K562 (cell line): ENCODE measurements around the gene TMC6. TPM values are rescaled to one million over a fixed set of nuclear protein-coding genes. Genes with fewer than 3 reads are reported as not detected.

ENCODE experiments used
- ATAC-seq: fragments of 200-7000 bp; cut with Tn5 transposase; 3 replicates; pipeline ENCODE4 v1.9.1; 2020; ENCODE audit warnings: moderate library complexity
- BruUV-seq: library from RNA; stranded (reverse); fragments of 400-500 nt; replicated peaks from 2 replicates; lab custom pipeline; 2021; lab: Mats Ljungman, UMichigan
- CTCF ChIA-PET: fragments of 300-600 bp; formaldehyde crosslinking; extraction: SDS; loops from one replicate; lab custom pipeline; 2021; ENCODE audit warnings: low intra/inter-chr PET ratio; lab: Yijun Ruan, JAX
- POLR2A ChIA-PET: fragments of 300-600, 350-650 bp; sonication (Branson Sonifier 250); formaldehyde crosslinking; extraction: SDS; loops from one replicate; lab custom pipeline; 2021; ENCODE audit warnings: antibody characterized with exemption, inconsistent platforms; lab: Yijun Ruan, JAX
- DNase-seq, 4 experiments: peaks; one replicate each; pipeline versions ENCODE4 v3.0.0 to v3.0.0-alpha.2; 2011 to 2018; ENCODE audit warnings: low spot score in 3 of 4, mixed read lengths in 3 of 4; ENCODE audit errors: extremely low read depth in 1 of 4
- FAIRE-seq: peaks from 2 replicates; lab custom pipeline; 2011; peaks lifted over from hg19 to GRCh38; lab: Jason Lieb, UNC
- H2AFZ ChIP-seq: 2 replicates; pipeline ENCODE4 v1.6.0; 2011; ENCODE audit warnings: low read depth, low read length, control low read depth, inconsistent platforms
- H3K27ac ChIP-seq: fragments of 200-600 bp; 3 replicates; pipeline ENCODE4 v1.8.0; 2011; ENCODE audit warnings: low read depth, mild to moderate bottlenecking, control low read depth, inconsistent platforms, low read length, moderate library complexity, mixed read lengths; ENCODE audit errors: extremely low read depth
- H3K27me3 ChIP-seq, 2 experiments: fragments of 300-600 bp in 1 of 2; 2 replicates in 1 of 2; 3 replicates in 1 of 2; pipeline versions ENCODE4 v1.6.0 to v1.8.0; 2011; ENCODE audit warnings: inconsistent platforms in 2 of 2, low read length in 2 of 2, mild to moderate bottlenecking in 1 of 2, mixed read lengths in 1 of 2, moderate library complexity in 1 of 2; ENCODE audit not compliant: control insufficient read depth in 2 of 2, insufficient read depth in 2 of 2
- H3K36me3 ChIP-seq: fragments of 300-600 bp; 3 replicates; pipeline ENCODE4 v1.8.0; 2011; ENCODE audit warnings: mild to moderate bottlenecking, low read length, inconsistent platforms; ENCODE audit not compliant: control insufficient read depth, insufficient read depth
- H3K4me1 ChIP-seq, 2 experiments: fragments of 200-600 bp in 1 of 2; replicated peaks in 1 of 2; 2 replicates in 1 of 2; 3 replicates in 1 of 2; pipeline versions ENCODE4 v1.5.1 to v1.8.0; 2011; ENCODE audit warnings: inconsistent platforms in 2 of 2, low read length in 2 of 2, mild to moderate bottlenecking in 1 of 2, mixed read lengths in 1 of 2, moderate library complexity in 1 of 2; ENCODE audit not compliant: control insufficient read depth in 2 of 2, insufficient read depth in 2 of 2
- H3K4me2 ChIP-seq: 2 replicates; pipeline ENCODE4 v1.6.1; 2011; ENCODE audit warnings: low read length, control low read depth, inconsistent platforms, mixed read lengths; ENCODE audit not compliant: insufficient read depth
- H3K4me3 ChIP-seq: fragments of 200-600 bp; sonication (generic), shearing (Covaris generic); 2 replicates; pipeline ENCODE4 v1.5.1; 2016; ENCODE audit warnings: control low read depth, inconsistent platforms
- H3K79me2 ChIP-seq: fragments of 200-600 bp; 3 replicates; pipeline ENCODE4 v1.8.0; 2011; ENCODE audit warnings: low read length, inconsistent platforms; ENCODE audit not compliant: control insufficient read depth, insufficient read depth
- H3K9ac ChIP-seq, 2 experiments: 2 replicates each; pipeline versions ENCODE4 v1.6.0 to v1.6.1; 2011; ENCODE audit warnings: low read depth in 2 of 2, low read length in 2 of 2, control low read depth in 1 of 2, inconsistent platforms in 1 of 2, mild to moderate bottlenecking in 1 of 2, mixed read lengths in 1 of 2; ENCODE audit not compliant: insufficient read depth in 1 of 2
- H3K9me1 ChIP-seq: one replicate; pipeline ENCODE4 v1.6.0; 2011; ENCODE audit warnings: inconsistent platforms, mild to moderate bottlenecking, low read length, moderate library complexity; ENCODE audit not compliant: control insufficient read depth, insufficient read depth
- H3K9me3 ChIP-seq: replicated peaks from 2 replicates; pipeline ENCODE4 v1.5.1; 2011; ENCODE audit warnings: low read depth, low read length, inconsistent platforms; ENCODE audit not compliant: control insufficient read depth, insufficient read depth
- H4K20me1 ChIP-seq: replicated peaks from 2 replicates; pipeline ENCODE4 v1.6.1; 2011; ENCODE audit warnings: low read length, inconsistent platforms, mixed read lengths; ENCODE audit not compliant: control insufficient read depth, insufficient read depth
- ELF4 ChIP-seq: fragments of 450-650 bp; formaldehyde crosslinking; IDR thresholded peaks from 2 replicates; pipeline ENCODE4 v1.4.0; 2022; ENCODE audit warnings: missing genetic modification characterization
- MTF1 ChIP-seq: fragments of 250-450 bp; sonication (Bioruptor Pico); IDR thresholded peaks from 2 replicates; pipeline ENCODE4 v1.9.0; 2021; ENCODE audit warnings: moderate library complexity, mild to moderate bottlenecking, inconsistent platforms, borderline replicate concordance
- NCOA6 ChIP-seq: fragments of 450-650 bp; IDR thresholded peaks from 2 replicates; pipeline ENCODE4 v1.6.1; 2017; ENCODE audit warnings: mild to moderate bottlenecking
- ZNF57 ChIP-seq: fragments of 450-650 bp; formaldehyde crosslinking; IDR thresholded peaks from 2 replicates; pipeline ENCODE4 v1.4.0; 2020; ENCODE audit warnings: mild to moderate bottlenecking, moderate library complexity
- WGBS: fragments of 100-300 bp; shearing (Covaris generic); methylation state at CpG from one replicate; pipeline ENCODE4 v1.1.6; 2016; ENCODE audit warnings: low coverage, mixed read lengths; ENCODE audit not compliant: insufficient coverage; ENCODE audit errors: missing lambda C conversion rate; 5-methylcytosine and 5-hydroxymethylcytosine counted together
- in situ Hi-C: fragments of 300-500 bp; cut with MboI; formaldehyde crosslinking; loops from 4 replicates; pipeline ENCODE4 v1.15.0; 2018; ENCODE audit warnings: inconsistent platforms, mixed read lengths
- intact Hi-C: fragments of 100-400 bp; cut with micrococcal nuclease; formaldehyde crosslinking; loops from 2 replicates; pipeline ENCODE4 v1.14.2; 2022
- polyA plus RNA-seq, 8 experiments: library from polyadenylated mRNA; depleted of rRNA in 4 of 8; stranded (reverse) in 5 of 8; unstranded in 3 of 8; fragments of >200 nt; fragmentation: Nextera tagmentation in 2 of 8; fragmentation: Illumina TruSeq in 1 of 8; extraction: Ambion mirVana in 2 of 8; extraction: Trizol in 1 of 8; gene quantifications; 2 replicates each; pipeline versions ENCODE4 v1.2.1 to v1.2.3, GENCODE V29; 2011 to 2014; ENCODE audit warnings: inconsistent platforms in 1 of 8, missing spikeins in 1 of 8
- total RNA-seq, 7 experiments: library from RNA; depleted of rRNA in 6 of 7; stranded (reverse); fragments of >200 nt in 6 of 7; fragmentation: Illumina TruSeq in 2 of 7; extraction: Trizol in 2 of 7; gene quantifications; 2 replicates each; pipeline versions ENCODE4 v1.2.1 to v1.2.3, GENCODE V29; 2011 to 2021; ENCODE audit warnings: low replicate concordance in 1 of 7
- TF ChIP-seq, protein P1 (sequence below): fragments of 250-450 bp; sonication (Bioruptor Pico); IDR thresholded peaks from 2 replicates; pipeline ENCODE4 v1.4.0; 2020; ENCODE audit warnings: mild to moderate bottlenecking, moderate library complexity
- TF ChIP-seq, protein P2 (sequence below): fragments of 450-650 bp; IDR thresholded peaks from 2 replicates; pipeline ENCODE4 v1.6.1; 2016; ENCODE audit warnings: missing biosample characterization, missing genetic modification characterization
- TF ChIP-seq, protein P3 (sequence below): sonication (generic); formaldehyde crosslinking; IDR thresholded peaks from 2 replicates; pipeline ENCODE4 v1.5.0; 2020; ENCODE audit warnings: missing genetic modification reagents

The TMC6 gene
- total and polyA plus RNA-seq, 9 of the 15 experiments (the other 6 are each of a cell fraction or from before 2014, with no cell fraction given): 4.1 to 351 (median 66.9) TPM

DNA sequence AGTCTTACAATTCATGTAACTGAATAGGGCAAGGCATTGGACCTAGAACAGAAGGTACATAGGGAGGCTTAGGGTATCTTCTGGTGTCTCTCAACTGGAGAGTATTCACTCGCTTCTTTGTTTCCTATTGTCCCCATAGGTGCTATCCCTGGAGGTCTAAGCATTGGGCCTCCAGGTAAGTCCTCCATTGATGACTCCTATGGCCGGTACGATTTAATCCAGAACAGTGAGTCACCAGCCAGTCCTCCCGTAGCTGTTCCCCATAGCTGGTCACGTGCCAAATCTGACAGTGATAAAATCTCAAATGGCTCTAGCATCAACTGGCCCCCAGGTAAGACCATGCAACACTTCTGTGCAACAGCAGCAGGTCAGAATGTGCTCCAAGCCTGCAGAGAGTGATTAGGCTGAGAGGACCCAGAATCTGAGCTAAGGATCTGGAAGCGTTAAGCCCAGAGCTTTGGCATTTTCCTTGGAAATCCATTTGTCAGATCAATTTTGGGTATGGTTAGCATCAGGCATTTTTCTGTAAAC is 35.7 kb downstream of the TMC6 start:
- no peak for TF ChIP-seq MTF1 (CRISPR knock-in tag)
- TF ChIP-seq, protein P1, sequence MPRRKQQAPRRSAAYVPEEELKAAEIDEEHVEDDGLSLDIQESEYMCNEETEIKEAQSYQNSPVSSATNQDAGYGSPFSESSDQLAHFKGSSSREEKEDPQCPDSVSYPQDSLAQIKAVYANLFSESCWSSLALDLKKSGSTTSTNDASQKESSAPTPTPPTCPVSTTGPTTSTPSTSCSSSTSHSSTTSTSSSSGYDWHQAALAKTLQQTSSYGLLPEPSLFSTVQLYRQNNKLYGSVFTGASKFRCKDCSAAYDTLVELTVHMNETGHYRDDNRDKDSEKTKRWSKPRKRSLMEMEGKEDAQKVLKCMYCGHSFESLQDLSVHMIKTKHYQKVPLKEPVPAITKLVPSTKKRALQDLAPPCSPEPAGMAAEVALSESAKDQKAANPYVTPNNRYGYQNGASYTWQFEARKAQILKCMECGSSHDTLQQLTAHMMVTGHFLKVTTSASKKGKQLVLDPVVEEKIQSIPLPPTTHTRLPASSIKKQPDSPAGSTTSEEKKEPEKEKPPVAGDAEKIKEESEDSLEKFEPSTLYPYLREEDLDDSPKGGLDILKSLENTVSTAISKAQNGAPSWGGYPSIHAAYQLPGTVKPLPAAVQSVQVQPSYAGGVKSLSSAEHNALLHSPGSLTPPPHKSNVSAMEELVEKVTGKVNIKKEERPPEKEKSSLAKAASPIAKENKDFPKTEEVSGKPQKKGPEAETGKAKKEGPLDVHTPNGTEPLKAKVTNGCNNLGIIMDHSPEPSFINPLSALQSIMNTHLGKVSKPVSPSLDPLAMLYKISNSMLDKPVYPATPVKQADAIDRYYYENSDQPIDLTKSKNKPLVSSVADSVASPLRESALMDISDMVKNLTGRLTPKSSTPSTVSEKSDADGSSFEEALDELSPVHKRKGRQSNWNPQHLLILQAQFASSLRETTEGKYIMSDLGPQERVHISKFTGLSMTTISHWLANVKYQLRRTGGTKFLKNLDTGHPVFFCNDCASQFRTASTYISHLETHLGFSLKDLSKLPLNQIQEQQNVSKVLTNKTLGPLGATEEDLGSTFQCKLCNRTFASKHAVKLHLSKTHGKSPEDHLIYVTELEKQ: no peak
- TF ChIP-seq, protein P2, sequence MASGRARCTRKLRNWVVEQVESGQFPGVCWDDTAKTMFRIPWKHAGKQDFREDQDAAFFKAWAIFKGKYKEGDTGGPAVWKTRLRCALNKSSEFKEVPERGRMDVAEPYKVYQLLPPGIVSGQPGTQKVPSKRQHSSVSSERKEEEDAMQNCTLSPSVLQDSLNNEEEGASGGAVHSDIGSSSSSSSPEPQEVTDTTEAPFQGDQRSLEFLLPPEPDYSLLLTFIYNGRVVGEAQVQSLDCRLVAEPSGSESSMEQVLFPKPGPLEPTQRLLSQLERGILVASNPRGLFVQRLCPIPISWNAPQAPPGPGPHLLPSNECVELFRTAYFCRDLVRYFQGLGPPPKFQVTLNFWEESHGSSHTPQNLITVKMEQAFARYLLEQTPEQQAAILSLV (tag): no peak
- TF ChIP-seq ZNF57: no peak
- TF ChIP-seq, protein P3, sequence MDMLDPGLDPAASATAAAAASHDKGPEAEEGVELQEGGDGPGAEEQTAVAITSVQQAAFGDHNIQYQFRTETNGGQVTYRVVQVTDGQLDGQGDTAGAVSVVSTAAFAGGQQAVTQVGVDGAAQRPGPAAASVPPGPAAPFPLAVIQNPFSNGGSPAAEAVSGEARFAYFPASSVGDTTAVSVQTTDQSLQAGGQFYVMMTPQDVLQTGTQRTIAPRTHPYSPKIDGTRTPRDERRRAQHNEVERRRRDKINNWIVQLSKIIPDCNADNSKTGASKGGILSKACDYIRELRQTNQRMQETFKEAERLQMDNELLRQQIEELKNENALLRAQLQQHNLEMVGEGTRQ (CRISPR knock-in tag): 0 out of 2 replicates have a peak, but pooled peaks have one; percentile 14
- TF ChIP-seq ELF4 (CRISPR knock-in tag): no peak
- no peak for TF ChIP-seq NCOA6
- H3K9me1 ChIP-seq: no peaks in the 10 kb centered on the region
- DNase-seq (no peak), FAIRE-seq (no peak), ATAC-seq (no peak)
- intact Hi-C loops: no loop called here
- no peak overlapping the region for H3K27ac ChIP-seq
- H3K4me2 ChIP-seq: no peak overlapping the region
- BruUV-seq: no TSS peak
- H3K4me3 ChIP-seq: no peak overlapping the region
- no peaks in the 10 kb centered on the region for H3K79me2 ChIP-seq
- H3K9ac ChIP-seq: no peak overlapping the region
- 68% methylated on average over 6 of the region's 6 CpGs for WGBS
- H3K4me1 ChIP-seq: no peaks in the 10 kb centered on the region
- H2AFZ ChIP-seq: no peak overlapping the region
- CTCF ChIA-PET: no interaction called here
- peaks cover 46% of the 10 kb centered on the region for H3K36me3 ChIP-seq
- no peaks in the 10 kb centered on the region for H4K20me1 ChIP-seq
- in situ Hi-C loops: no loop called here
- POLR2A ChIA-PET: interaction anchor here (0.6 to 1.3 kb wide), 2 partner anchors 20 to 94 kb away, joined by 3 to 4 read pairs; partner anchors contain the start of genes AFMID and TK1
- H3K9me3 ChIP-seq: no peaks in the 10 kb centered on the region
- H3K27me3 ChIP-seq: no peaks in the 10 kb centered on the region
